Endothelial cell (in vitro differentiated cells): Measurements from ENCODE around the gene ALG6. TPM values are rescaled to one million over a fixed set of nuclear protein-coding genes. Genes with fewer than 3 reads are reported as not detected.
A peak's percentile ranks its signal among the peaks of the same experiment; 100 is the strongest.

Experiments used
- DNase-seq: peaks from one replicate; pipeline ENCODE4 v3.0.0; 2021; ENCODE audit warnings: low spot score
- H3K27ac Mint-ChIP-seq: one replicate; pipeline ENCODE4 v1.8.0; 2021; ENCODE audit warnings: mixed read lengths, inconsistent platforms; ENCODE audit not compliant: unreplicated experiment
- H3K27me3 Mint-ChIP-seq: one replicate; pipeline ENCODE4 v1.8.0; 2021; ENCODE audit warnings: mild to moderate bottlenecking, moderate library complexity, mixed read lengths, inconsistent platforms; ENCODE audit not compliant: unreplicated experiment
- H3K36me3 Mint-ChIP-seq: one replicate; pipeline ENCODE4 v1.8.0; 2021; ENCODE audit warnings: mild to moderate bottlenecking, low read depth, mixed read lengths, inconsistent platforms; ENCODE audit not compliant: unreplicated experiment
- H3K4me1 Mint-ChIP-seq: one replicate; pipeline ENCODE4 v1.8.0; 2021; ENCODE audit warnings: mild to moderate bottlenecking, mixed read lengths, inconsistent platforms; ENCODE audit not compliant: unreplicated experiment
- H3K4me3 Mint-ChIP-seq: one replicate; pipeline ENCODE4 v1.8.0; 2021; ENCODE audit warnings: mild to moderate bottlenecking, mixed read lengths, inconsistent platforms; ENCODE audit not compliant: unreplicated experiment
- H3K9me3 Mint-ChIP-seq: one replicate; pipeline ENCODE4 v1.8.0; 2021; ENCODE audit warnings: mixed read lengths, inconsistent platforms; ENCODE audit not compliant: unreplicated experiment
- total RNA-seq: library from RNA; stranded (reverse); fragmentation: NEBNext Ultra II Directional; extraction: Animal tissue kit (Norgen Biotek cat#: 25700); gene quantifications from one replicate; pipeline ENCODE4 v1.2.1, GENCODE V29; 2021; ENCODE audit not compliant: unreplicated experiment
- TF ChIP-seq, protein P1 (sequence below): fragments of 200-600 bp; sonication (generic); IDR thresholded peaks from one replicate; pipeline ENCODE4 v1.5.0; 2021; ENCODE audit warnings: antibody characterized with exemption; ENCODE audit not compliant: unreplicated experiment

ALG6 gene
- total RNA-seq, 1 donor from 2014 or later = 14.9 TPM

- Mint-ChIP-seq H3K36me3 (peaks cover 4% of the 10 kb centered on the region), H3K27ac (no peak overlapping the region), H3K4me1 (peaks cover 24% of the 10 kb centered on the region), H3K9me3 (no peaks in the 10 kb centered on the region), H3K4me3 (no peak overlapping the region), H3K27me3 (peaks cover 32% of the 10 kb centered on the region)
- DNase-seq = no peak
- TF ChIP-seq, protein P1, sequence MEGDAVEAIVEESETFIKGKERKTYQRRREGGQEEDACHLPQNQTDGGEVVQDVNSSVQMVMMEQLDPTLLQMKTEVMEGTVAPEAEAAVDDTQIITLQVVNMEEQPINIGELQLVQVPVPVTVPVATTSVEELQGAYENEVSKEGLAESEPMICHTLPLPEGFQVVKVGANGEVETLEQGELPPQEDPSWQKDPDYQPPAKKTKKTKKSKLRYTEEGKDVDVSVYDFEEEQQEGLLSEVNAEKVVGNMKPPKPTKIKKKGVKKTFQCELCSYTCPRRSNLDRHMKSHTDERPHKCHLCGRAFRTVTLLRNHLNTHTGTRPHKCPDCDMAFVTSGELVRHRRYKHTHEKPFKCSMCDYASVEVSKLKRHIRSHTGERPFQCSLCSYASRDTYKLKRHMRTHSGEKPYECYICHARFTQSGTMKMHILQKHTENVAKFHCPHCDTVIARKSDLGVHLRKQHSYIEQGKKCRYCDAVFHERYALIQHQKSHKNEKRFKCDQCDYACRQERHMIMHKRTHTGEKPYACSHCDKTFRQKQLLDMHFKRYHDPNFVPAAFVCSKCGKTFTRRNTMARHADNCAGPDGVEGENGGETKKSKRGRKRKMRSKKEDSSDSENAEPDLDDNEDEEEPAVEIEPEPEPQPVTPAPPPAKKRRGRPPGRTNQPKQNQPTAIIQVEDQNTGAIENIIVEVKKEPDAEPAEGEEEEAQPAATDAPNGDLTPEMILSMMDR = no peak
These were observed 38.6 kb upstream of the ALG6 start for GRCh38 chr1:63328781-63329180.

GRCh38 chr1:63329621-63330330, 37.7 kb upstream of the ALG6 start:
- Mint-ChIP-seq H3K27me3 (peaks cover 28% of the 10 kb centered on the region), H3K4me1 (peaks cover 21% of the 10 kb centered on the region), H3K36me3 (peaks cover 4% of the 10 kb centered on the region), H3K9me3 (no peaks in the 10 kb centered on the region), H3K4me3 (peak overlapping the region; percentile 76), H3K27ac (no peak overlapping the region)
- DNase-seq = no peak
- TF ChIP-seq, protein P1 = no peak

- H3K9me3 Mint-ChIP-seq = no peaks in the 10 kb centered on the region
- peaks cover 28% of the 10 kb centered on the region for H3K27me3 Mint-ChIP-seq
- peak overlapping the region; percentile 79 for H3K4me3 Mint-ChIP-seq
- TF ChIP-seq, protein P1 = no peak
- no peak overlapping the region for H3K27ac Mint-ChIP-seq
- peaks cover 4% of the 10 kb centered on the region for H3K36me3 Mint-ChIP-seq
- DNase-seq = peak; percentile 25
- peaks cover 21% of the 10 kb centered on the region for H3K4me1 Mint-ChIP-seq
These were observed 37.0 kb upstream of the ALG6 start for GRCh38 chr1:63330331-63330916.

GRCh38 chr1:63342402-63342801, 25.0 kb upstream of the ALG6 start:
- DNase-seq = no peak
- Mint-ChIP-seq H3K36me3 (no peaks in the 10 kb centered on the region), H3K27me3 (no peaks in the 10 kb centered on the region), H3K4me3 (no peak overlapping the region), H3K27ac (no peak overlapping the region), H3K4me1 (no peaks in the 10 kb centered on the region), H3K9me3 (no peaks in the 10 kb centered on the region)
- TF ChIP-seq, protein P1 = no peak

- DNase-seq = no peak
- no peak overlapping the region for H3K4me3 Mint-ChIP-seq
- no peaks in the 10 kb centered on the region for H3K36me3 Mint-ChIP-seq
- H3K27me3 Mint-ChIP-seq = no peaks in the 10 kb centered on the region
- TF ChIP-seq, protein P1 = no peak
- no peak overlapping the region for H3K27ac Mint-ChIP-seq
- no peaks in the 10 kb centered on the region for H3K9me3 Mint-ChIP-seq
- no peaks in the 10 kb centered on the region for H3K4me1 Mint-ChIP-seq
These were observed 23.5 kb upstream of the ALG6 start for GRCh38 chr1:63343922-63344321.
